Kidney glomerular epithelial cell (primary cell): ENCODE measurements around the gene ZBP1.

Experiments
- DNase-seq: peaks from one replicate; lab custom pipeline; 2025; lab: John Stamatoyannopoulos, UW

The ZBP1 gene

DNA sequence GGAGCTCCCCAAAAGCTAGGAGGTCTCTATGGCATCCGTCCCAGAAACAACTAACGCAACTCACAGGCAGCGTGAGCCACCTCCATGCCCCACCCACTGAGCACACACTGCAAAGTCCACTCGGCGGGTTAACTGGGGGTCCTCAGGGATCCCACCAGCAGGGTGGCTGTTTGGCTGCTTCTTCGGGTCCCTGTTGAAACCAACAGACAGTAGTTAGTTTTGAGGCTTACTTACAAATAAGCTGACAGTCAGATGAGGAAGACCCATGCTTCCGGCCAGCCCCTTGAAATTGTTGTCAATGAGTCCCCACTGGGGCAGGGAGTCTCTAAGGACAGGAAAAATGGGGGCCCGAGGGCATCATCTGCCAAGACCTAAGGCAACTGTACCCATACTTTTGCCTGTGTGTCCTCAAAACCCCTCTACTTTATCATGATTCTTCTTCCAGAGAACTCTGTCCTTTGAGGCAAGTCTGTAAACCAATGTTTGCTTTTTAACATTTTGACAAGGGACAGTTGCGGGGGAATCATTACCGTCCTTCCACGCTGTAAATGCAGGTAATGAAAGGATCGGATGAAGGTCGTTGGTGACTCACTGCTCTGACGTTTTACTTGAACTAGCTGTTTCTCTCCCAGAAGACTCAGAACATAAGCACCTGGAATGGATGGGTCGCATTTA lies 61.5 kb downstream of the ZBP1 start:
- no peak for DNase-seq

DNA sequence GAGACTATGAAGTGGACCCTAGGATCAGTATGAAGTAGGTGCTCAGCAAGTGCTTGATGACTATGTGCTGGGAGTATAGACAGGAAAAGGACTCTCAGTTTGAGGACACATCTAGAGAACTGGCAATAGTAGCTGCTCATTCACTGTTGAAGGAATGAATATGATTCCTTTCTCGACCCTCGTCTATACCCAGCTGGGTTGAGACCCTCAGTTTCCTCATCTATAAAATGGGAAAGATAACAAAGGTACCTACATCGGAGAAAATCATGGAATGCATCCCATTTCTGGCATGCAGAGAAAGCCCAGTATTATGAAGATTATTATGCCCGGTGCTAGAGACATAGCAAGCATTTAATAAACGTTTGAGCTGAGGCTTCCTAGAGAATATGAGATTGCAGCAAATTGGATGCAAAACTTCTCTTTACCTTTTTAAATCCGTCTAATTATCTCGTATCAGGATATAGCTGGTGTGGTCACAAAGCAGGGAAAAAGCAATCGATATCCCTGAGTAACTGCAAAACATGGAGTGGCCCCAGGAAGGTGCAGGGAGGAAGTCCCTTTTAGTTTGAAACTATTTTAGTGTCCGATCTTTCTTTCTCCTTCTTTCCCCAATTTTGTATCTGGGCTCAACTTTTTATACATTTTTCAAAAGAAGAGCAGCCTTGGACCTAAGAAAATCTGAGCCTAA lies 62.2 kb downstream of the ZBP1 start:
- no peak for DNase-seq

DNA sequence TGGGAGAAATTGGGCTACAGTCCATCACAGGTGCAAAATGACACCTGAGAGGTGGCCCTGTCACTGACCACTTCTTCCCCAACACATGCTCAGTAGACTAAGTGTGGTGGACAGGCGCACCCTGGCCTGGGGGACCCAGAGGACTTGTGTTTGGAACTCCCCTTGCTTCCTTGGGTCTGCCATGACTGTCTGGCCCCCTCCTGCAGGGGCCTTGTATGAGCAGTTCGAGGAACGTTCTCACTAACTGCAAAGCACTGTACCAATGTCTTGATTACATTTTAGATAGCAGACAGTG lies 63.3 kb downstream of the ZBP1 start:
- no peak for DNase-seq

DNA sequence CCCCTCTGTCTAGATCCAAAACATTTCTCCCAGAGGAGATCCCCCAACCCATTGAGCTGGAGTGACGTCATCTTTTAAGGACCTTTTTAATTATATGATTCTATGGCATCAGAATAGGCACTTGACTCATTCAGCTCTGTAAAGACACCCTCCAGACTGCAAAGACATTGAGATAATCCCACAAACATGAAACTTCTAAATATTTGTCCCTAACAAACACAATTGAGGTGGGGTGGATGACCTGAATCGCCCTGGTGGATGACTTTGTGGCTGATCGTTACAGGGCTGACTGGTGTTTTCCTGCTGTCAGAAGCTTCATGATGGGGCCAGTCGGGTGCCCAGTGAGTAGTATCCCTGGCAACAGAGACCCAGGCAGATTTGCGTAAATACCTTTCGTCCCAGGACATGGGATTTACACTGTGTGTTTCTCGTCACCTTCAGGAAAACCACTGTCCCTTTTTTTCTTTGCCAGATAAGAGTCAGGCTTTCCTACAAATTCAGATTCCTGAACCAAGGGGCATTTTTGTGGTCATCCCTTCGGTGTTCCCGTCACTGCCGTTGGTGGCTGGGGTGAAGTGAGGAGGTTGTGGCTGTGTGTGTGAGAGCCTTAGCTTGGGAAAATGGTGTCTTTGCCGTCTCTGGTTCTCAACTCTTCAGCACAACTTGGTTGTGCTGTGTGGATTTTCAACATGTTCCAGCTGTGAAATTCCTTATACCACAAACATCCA lies 64.6 kb downstream of the ZBP1 start:
- no peak for DNase-seq
